SK-N-SH (cell line): ENCODE data around the gene HTRA3. TPM values are rescaled to one million over a fixed set of nuclear protein-coding genes. Genes with fewer than 3 reads are reported as not detected.
A peak's percentile ranks its signal among the peaks of the same experiment; 100 is the strongest.

Source experiments
- CTCF ChIA-PET: fragments of 300-600, 350-600 bp; formaldehyde crosslinking; extraction: SDS; loops from one replicate; lab custom pipeline; 2021; lab: Yijun Ruan, JAX
- POLR2A ChIA-PET: fragments of 350-600 bp; sonication (Branson Sonifier 250); formaldehyde crosslinking; extraction: SDS; loops from one replicate; lab custom pipeline; 2020; ENCODE audit warnings: antibody characterized with exemption, inconsistent platforms; lab: Yijun Ruan, JAX
- DNase-seq: peaks from one replicate; pipeline ENCODE4 v3.0.0; 2012
- H2AFZ ChIP-seq: fragments of 200-600 bp; sonication (generic); 2 replicates; pipeline ENCODE4 v1.8.1; 2016; ENCODE audit warnings: antibody characterized with exemption, mild to moderate bottlenecking, low read depth
- H3F3A ChIP-seq: fragments of 200-600 bp; sonication (generic); replicated peaks from 2 replicates; pipeline ENCODE3; 2016; ENCODE audit warnings: antibody characterized with exemption, mild to moderate bottlenecking; ENCODE audit not compliant: insufficient read depth
- H3K27ac ChIP-seq, 2 experiments: fragments of 200-500 bp in 1 of 2; fragments of 200-600 bp in 1 of 2; sonication (Bioruptor generic) in 1 of 2; sonication (generic), shearing (Covaris generic) in 1 of 2; 2 replicates each; pipeline versions ENCODE4 v1.5.1 to v1.6.1; 2014 to 2016; ENCODE audit warnings: low read depth in 2 of 2, inconsistent platforms in 1 of 2, low read length in 1 of 2, mild to moderate bottlenecking in 1 of 2, mixed read lengths in 1 of 2
- H3K27me3 ChIP-seq: fragments of 200-600 bp; sonication (generic), shearing (Covaris generic); 2 replicates; pipeline ENCODE4 v1.6.1; 2016; ENCODE audit warnings: mixed run types; ENCODE audit not compliant: insufficient read depth
- H3K36me3 ChIP-seq, 2 experiments: fragments of 200-500 bp in 1 of 2; fragments of 200-600 bp in 1 of 2; sonication (Bioruptor generic) in 1 of 2; sonication (generic) in 1 of 2; replicated peaks in 1 of 2; 2 replicates each; pipeline versions ENCODE3 to v1.5.1; 2014 to 2016; ENCODE audit warnings: low read length in 1 of 2, mild to moderate bottlenecking in 1 of 2; ENCODE audit not compliant: insufficient read depth in 2 of 2, control insufficient read depth in 1 of 2
- H3K4me1 ChIP-seq, 2 experiments: fragments of 200-500 bp in 1 of 2; fragments of 200-600 bp in 1 of 2; sonication (Bioruptor generic) in 1 of 2; sonication (generic), shearing (Covaris generic) in 1 of 2; 2 replicates each; pipeline versions ENCODE4 v1.5.1 to v1.6.1; 2014 to 2016; ENCODE audit warnings: low read depth in 1 of 2, low read length in 1 of 2, mixed run types in 1 of 2; ENCODE audit not compliant: insufficient read depth in 2 of 2, control insufficient read depth in 1 of 2
- H3K4me2 ChIP-seq: fragments of 200-600 bp; sonication (generic), shearing (Covaris generic); 2 replicates; pipeline ENCODE4 v1.6.1; 2017; ENCODE audit warnings: mixed run types
- H3K4me3 ChIP-seq, 2 experiments: fragments of 200-500 bp in 1 of 2; fragments of 200-600 bp in 1 of 2; sonication (Bioruptor generic) in 1 of 2; sonication (generic), shearing (Covaris generic) in 1 of 2; 2 replicates each; pipeline versions ENCODE4 v1.5.1 to v1.8.1; 2014 to 2016; ENCODE audit warnings: low read depth in 2 of 2, inconsistent platforms in 1 of 2, low read length in 1 of 2, mild to moderate bottlenecking in 1 of 2, mixed read lengths in 1 of 2, moderate library complexity in 1 of 2
- H3K79me2 ChIP-seq: fragments of 200-600 bp; sonication (generic); 2 replicates; pipeline ENCODE4 v1.8.1; 2017; ENCODE audit warnings: mild to moderate bottlenecking; ENCODE audit not compliant: insufficient read depth
- H3K9ac ChIP-seq: fragments of 200-600 bp; sonication (generic); 2 replicates; pipeline ENCODE4 v1.6.1; 2017; ENCODE audit warnings: mixed run types
- H3K9me2 ChIP-seq: fragments of 200-600 bp; sonication (generic); 2 replicates; pipeline ENCODE4 v1.6.1; 2017; ENCODE audit warnings: mixed run types
- H3K9me3 ChIP-seq: fragments of 200-600 bp; sonication (generic); 2 replicates; pipeline ENCODE4 v1.6.1; 2017; ENCODE audit warnings: mixed run types, mild to moderate bottlenecking, moderate library complexity
- H4K20me1 ChIP-seq: fragments of 200-600 bp; sonication (generic); 2 replicates; pipeline ENCODE4 v1.6.1; 2017; ENCODE audit warnings: mild to moderate bottlenecking, mixed run types; ENCODE audit not compliant: insufficient read depth
- EP300 ChIP-seq, 2 experiments: IDR thresholded peaks; 2 replicates each; pipeline versions ENCODE4 v1.4.0 to v1.6.1; 2012; ENCODE audit warnings: borderline replicate concordance in 1 of 2, low read depth in 1 of 2, low read length in 1 of 2
- EZH2phosphoT487 ChIP-seq: fragments of 200-600 bp; sonication (generic); IDR thresholded peaks from 2 replicates; pipeline ENCODE4 v1.6.1; 2017; ENCODE audit warnings: low read depth, mixed run types, mild to moderate bottlenecking, antibody characterized with exemption, moderate library complexity, borderline replicate concordance
- FOSL2 ChIP-seq: IDR thresholded peaks from 2 replicates; pipeline ENCODE4 v1.4.0; 2012; ENCODE audit warnings: low read depth, mild to moderate bottlenecking, moderate library complexity, borderline replicate concordance
- FOXJ3 ChIP-seq: sonication (generic); formaldehyde crosslinking; IDR thresholded peaks from 2 replicates; pipeline ENCODE4 v1.5.1; 2020; ENCODE audit warnings: mild to moderate bottlenecking, missing genetic modification reagents
- MEF2A ChIP-seq: IDR thresholded peaks from 2 replicates; pipeline ENCODE4 v1.4.0; 2012; ENCODE audit warnings: low read depth, borderline replicate concordance
- NRF1 ChIP-seq: IDR thresholded peaks from 2 replicates; pipeline ENCODE4 v1.6.1; 2012; ENCODE audit warnings: low read depth, mild to moderate bottlenecking, low read length
- POLR2AphosphoS5 ChIP-seq: IDR thresholded peaks from 2 replicates; pipeline ENCODE4 v1.6.1; 2012; ENCODE audit warnings: low read depth, low read length
- RCOR1 ChIP-seq: fragments of 150-350 bp; IDR thresholded peaks from 2 replicates; pipeline ENCODE4 v1.6.1; 2017; ENCODE audit warnings: antibody characterized with exemption, low read length
- RFX5 ChIP-seq: IDR thresholded peaks from 2 replicates; pipeline ENCODE4 v1.6.1; 2012; ENCODE audit warnings: mild to moderate bottlenecking, improper control_type of control experiment, low read length
- SMC3 ChIP-seq: IDR thresholded peaks from 2 replicates; pipeline ENCODE4 v1.6.1; 2012; ENCODE audit warnings: low read depth, low read length, improper control_type of control experiment
- TCF12 ChIP-seq: IDR thresholded peaks from 2 replicates; pipeline ENCODE4 v1.4.0; 2012
- TEAD4 ChIP-seq: IDR thresholded peaks from 2 replicates; pipeline ENCODE4 v1.4.0; 2012; ENCODE audit warnings: mild to moderate bottlenecking, borderline replicate concordance; ENCODE audit not compliant: insufficient read depth
- WGBS: methylation state at CpG from one replicate; pipeline ENCODE4 v1.1.6; 2017; ENCODE audit warnings: low lambda C conversion rate; 5-methylcytosine and 5-hydroxymethylcytosine counted together
- polyA plus RNA-seq, 3 experiments: library from polyadenylated mRNA; depleted of rRNA; stranded (reverse); fragments of >200 nt; gene quantifications; 2 replicates each; pipeline ENCODE4 v1.2.3, GENCODE V29; 2012
- TF ChIP-seq, protein P1 (sequence below): IDR thresholded peaks from 2 replicates; pipeline ENCODE4 v1.4.0; 2012; ENCODE audit warnings: low read depth, borderline replicate concordance
- TF ChIP-seq, protein P2 (sequence below): fragments of 200-600 bp; sonication (generic); IDR thresholded peaks from 2 replicates; pipeline ENCODE4 v1.6.1; 2017; ENCODE audit warnings: antibody characterized with exemption, mild to moderate bottlenecking, moderate library complexity
- TF ChIP-seq, protein P3 (sequence below): IDR thresholded peaks from 2 replicates; pipeline ENCODE4 v1.6.1; 2012; ENCODE audit warnings: mild to moderate bottlenecking, low read depth, low read length, moderate library complexity

Gene HTRA3
- polyA plus RNA-seq, 1 of the 3 experiments (the other 2 are of a cell fraction): 0.05 TPM

DNA sequence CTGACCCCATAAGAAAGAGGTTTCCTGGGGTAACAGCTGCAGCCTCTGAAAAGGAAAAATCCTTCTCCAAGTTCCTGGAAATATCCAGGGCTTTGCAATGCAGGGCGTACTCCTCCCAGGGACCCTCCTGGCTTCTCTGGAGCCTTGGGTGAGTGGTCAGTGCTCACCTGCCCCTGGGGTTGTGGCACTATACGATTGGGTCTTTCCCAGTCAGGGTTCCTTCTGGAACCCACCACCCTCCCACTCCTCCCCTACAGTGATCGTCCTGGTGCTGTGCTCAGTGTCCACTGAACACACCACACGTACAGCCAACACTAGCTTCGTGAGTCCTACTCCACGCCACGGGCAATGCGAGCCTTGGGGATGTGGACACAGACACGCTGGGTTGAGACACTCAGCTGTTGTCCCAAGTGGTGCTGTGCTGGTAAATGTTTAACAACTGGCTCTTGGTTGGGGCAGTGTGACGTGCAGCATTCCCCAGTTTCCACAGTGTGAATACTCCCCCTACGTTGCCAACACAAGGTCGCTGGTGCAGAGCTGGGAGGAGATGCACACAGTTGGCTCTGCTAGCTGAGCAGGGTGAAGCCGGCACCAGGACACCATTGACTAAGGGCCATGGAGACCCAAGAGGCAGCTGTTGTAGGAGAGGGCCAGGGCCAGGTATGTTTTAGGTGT is 65.4 kb downstream of the HTRA3 start:
- no peaks in the 10 kb centered on the region for H3K9me2 ChIP-seq
- no peaks in the 10 kb centered on the region for H3F3A ChIP-seq
- H3K4me3 ChIP-seq: no peak overlapping the region
- DNase-seq: no peak
- H3K9me3 ChIP-seq: 0 out of 2 replicates have a peak, but pooled peaks cover 4% of the 10 kb centered on the region
- no peaks in the 10 kb centered on the region for H3K36me3 ChIP-seq
- CTCF ChIA-PET: interaction anchor here (1.2 kb wide), 1 partner anchor 68 kb away, joined by 4 read pairs; no protein-coding TSS in a partner anchor
- POLR2A ChIA-PET: no interaction called here
- H3K4me2 ChIP-seq: no peak overlapping the region
- peaks cover 0 to 9% of the 10 kb centered on the region in 2 experiments; a peak in 1 of 4 replicates for H3K4me1 ChIP-seq
- TF ChIP-seq NRF1 (no peak), EP300 (IDR thresholded peaks at IDR 0.05; ENCODE audit: borderline replicate concordance in 1 of 2, low read depth in 1 of 2, low read length in 1 of 2) (no peak), RCOR1 (no peak)
- H3K9ac ChIP-seq: no peak overlapping the region
- no peak overlapping the region for H3K27ac ChIP-seq
- no peak overlapping the region for H2AFZ ChIP-seq
- no peaks in the 10 kb centered on the region for H3K27me3 ChIP-seq
- H3K79me2 ChIP-seq: no peaks in the 10 kb centered on the region
- H4K20me1 ChIP-seq: no peaks in the 10 kb centered on the region
- 51% methylated on average over 10 of the region's 13 CpGs for WGBS

DNA sequence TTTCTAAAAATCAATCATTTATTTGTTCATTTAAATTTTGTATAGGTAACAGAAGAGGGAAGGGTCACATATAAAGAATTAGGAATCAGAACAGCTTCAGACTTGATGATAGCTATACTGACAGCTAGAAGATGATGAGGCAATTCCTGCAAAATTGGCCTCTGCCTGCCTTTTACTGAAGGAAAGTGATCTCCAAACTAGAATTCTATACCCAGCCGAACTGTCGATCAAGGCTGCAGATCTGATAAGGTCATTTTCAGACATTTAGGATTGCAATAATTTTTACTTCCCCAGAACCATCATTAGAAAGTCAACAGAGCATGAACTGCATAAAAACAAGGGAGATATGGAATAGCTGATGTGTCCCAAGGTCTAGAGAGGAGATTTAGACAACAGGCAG is 66.3 kb downstream of the HTRA3 start:
- 85% methylated on average over 2 of the region's 2 CpGs for WGBS
- H3K9me2 ChIP-seq: no peaks in the 10 kb centered on the region

DNA sequence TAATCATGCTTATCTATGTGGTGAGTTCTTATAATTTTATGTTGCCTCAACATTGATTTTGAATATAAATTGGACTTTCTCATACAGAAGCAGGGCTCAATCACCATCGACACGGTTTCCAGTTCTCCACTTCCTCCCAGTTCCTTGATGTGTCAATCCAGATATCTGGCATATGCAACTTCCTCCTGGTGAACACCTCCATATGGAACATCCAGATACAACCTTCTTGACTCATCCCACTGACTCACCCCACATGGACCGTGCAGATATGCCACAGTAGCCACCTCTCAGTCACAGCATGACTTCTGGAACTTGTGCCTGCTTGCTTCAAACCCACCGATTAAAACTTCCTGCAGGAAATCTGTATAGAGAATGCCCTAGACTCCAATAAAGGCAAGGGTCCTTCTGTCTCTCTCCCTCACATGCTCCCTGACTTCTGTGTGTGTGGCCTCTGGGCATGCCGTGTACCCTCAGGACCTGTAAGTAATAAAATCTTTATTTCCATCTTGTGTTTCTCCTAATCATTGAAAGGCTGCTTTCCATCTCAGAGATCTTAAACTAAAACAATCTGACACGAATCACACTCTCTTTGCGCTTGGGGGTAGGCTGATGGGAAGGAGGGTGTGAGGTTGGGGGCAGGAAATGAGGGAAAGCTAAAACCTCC is 67.0 kb downstream of the HTRA3 start:
- Histone ChIP-seq H3F3A (no peaks in the 10 kb centered on the region), H3K27ac (no peak overlapping the region), H3K4me3 (no peak overlapping the region), H3K4me1 (peaks cover 0 to 5% of the 10 kb centered on the region in 2 experiments; a peak in 1 of 4 replicates), H3K9me2 (no peaks in the 10 kb centered on the region), H2AFZ (no peak overlapping the region), H3K27me3 (no peaks in the 10 kb centered on the region), H3K79me2 (no peaks in the 10 kb centered on the region), H4K20me1 (no peaks in the 10 kb centered on the region), H3K9me3 (0 out of 2 replicates have a peak, but pooled peaks cover 4% of the 10 kb centered on the region), H3K36me3 (no peaks in the 10 kb centered on the region), H3K4me2 (no peak overlapping the region), H3K9ac (no peak overlapping the region)
- ChIA-PET POLR2A (no interaction called here), CTCF (no interaction called here)
- no peak for DNase-seq
- WGBS: 40% methylated on average over 7 of the region's 7 CpGs
- TF ChIP-seq POLR2AphosphoS5 (no peak), FOSL2 (peak; percentile 16; the same call in 1 of the 2 replicates), SMC3 (no peak), EP300 (IDR thresholded peaks at IDR 0.05; ENCODE audit: borderline replicate concordance in 1 of 2, low read depth in 1 of 2, low read length in 1 of 2) (no peak), TEAD4 (no peak), TCF12 (peak; percentile 6; the same call in 1 of the 2 replicates), RCOR1 (no peak)
- TF ChIP-seq, protein P1, sequence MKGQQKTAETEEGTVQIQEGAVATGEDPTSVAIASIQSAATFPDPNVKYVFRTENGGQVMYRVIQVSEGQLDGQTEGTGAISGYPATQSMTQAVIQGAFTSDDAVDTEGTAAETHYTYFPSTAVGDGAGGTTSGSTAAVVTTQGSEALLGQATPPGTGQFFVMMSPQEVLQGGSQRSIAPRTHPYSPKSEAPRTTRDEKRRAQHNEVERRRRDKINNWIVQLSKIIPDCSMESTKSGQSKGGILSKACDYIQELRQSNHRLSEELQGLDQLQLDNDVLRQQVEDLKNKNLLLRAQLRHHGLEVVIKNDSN: no peak
- TF ChIP-seq, protein P2, sequence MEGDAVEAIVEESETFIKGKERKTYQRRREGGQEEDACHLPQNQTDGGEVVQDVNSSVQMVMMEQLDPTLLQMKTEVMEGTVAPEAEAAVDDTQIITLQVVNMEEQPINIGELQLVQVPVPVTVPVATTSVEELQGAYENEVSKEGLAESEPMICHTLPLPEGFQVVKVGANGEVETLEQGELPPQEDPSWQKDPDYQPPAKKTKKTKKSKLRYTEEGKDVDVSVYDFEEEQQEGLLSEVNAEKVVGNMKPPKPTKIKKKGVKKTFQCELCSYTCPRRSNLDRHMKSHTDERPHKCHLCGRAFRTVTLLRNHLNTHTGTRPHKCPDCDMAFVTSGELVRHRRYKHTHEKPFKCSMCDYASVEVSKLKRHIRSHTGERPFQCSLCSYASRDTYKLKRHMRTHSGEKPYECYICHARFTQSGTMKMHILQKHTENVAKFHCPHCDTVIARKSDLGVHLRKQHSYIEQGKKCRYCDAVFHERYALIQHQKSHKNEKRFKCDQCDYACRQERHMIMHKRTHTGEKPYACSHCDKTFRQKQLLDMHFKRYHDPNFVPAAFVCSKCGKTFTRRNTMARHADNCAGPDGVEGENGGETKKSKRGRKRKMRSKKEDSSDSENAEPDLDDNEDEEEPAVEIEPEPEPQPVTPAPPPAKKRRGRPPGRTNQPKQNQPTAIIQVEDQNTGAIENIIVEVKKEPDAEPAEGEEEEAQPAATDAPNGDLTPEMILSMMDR: no peak
- TF ChIP-seq, protein P3, sequence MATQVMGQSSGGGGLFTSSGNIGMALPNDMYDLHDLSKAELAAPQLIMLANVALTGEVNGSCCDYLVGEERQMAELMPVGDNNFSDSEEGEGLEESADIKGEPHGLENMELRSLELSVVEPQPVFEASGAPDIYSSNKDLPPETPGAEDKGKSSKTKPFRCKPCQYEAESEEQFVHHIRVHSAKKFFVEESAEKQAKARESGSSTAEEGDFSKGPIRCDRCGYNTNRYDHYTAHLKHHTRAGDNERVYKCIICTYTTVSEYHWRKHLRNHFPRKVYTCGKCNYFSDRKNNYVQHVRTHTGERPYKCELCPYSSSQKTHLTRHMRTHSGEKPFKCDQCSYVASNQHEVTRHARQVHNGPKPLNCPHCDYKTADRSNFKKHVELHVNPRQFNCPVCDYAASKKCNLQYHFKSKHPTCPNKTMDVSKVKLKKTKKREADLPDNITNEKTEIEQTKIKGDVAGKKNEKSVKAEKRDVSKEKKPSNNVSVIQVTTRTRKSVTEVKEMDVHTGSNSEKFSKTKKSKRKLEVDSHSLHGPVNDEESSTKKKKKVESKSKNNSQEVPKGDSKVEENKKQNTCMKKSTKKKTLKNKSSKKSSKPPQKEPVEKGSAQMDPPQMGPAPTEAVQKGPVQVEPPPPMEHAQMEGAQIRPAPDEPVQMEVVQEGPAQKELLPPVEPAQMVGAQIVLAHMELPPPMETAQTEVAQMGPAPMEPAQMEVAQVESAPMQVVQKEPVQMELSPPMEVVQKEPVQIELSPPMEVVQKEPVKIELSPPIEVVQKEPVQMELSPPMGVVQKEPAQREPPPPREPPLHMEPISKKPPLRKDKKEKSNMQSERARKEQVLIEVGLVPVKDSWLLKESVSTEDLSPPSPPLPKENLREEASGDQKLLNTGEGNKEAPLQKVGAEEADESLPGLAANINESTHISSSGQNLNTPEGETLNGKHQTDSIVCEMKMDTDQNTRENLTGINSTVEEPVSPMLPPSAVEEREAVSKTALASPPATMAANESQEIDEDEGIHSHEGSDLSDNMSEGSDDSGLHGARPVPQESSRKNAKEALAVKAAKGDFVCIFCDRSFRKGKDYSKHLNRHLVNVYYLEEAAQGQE: no peak

More for the DNA sequence above, 66.3 kb downstream of the HTRA3 start:
- Histone ChIP-seq H3K9ac (no peak overlapping the region), H3K9me3 (0 out of 2 replicates have a peak, but pooled peaks cover 4% of the 10 kb centered on the region), H3K4me1 (peaks cover 0 to 4% of the 10 kb centered on the region in 2 experiments; a peak in 1 of 4 replicates), H3K4me2 (no peak overlapping the region), H3F3A (no peaks in the 10 kb centered on the region), H3K79me2 (no peaks in the 10 kb centered on the region), H2AFZ (no peak overlapping the region), H4K20me1 (no peaks in the 10 kb centered on the region), H3K4me3 (no peak overlapping the region), H3K27me3 (no peaks in the 10 kb centered on the region), H3K36me3 (no peaks in the 10 kb centered on the region), H3K27ac (no peak overlapping the region)
- no peak for DNase-seq
- TF ChIP-seq RFX5: no peak
- TF ChIP-seq FOXJ3 (CRISPR knock-in tag): no peak
- TF ChIP-seq MEF2A: no peak
- TF ChIP-seq TEAD4: no peak
- no peak for TF ChIP-seq EZH2phosphoT487
- ChIA-PET POLR2A (no interaction called here), CTCF (no interaction called here)
